HG03135 (cell line): ENCODE data around the gene DNAJC2.
"Not testable (repeated sequence)": the region's sequence is repeated elsewhere in the genome, so short reads cannot be mapped to it uniquely, and the experiment has no call there.

ENCODE experiments used
- ATAC-seq: cut with Tn5 transposase; IDR thresholded peaks from one replicate; pipeline ENCODE4 v1.9.1; 2021; ENCODE audit warnings: mild to moderate bottlenecking, moderate library complexity; ENCODE audit not compliant: unreplicated experiment

DNAJC2 gene

DNA sequence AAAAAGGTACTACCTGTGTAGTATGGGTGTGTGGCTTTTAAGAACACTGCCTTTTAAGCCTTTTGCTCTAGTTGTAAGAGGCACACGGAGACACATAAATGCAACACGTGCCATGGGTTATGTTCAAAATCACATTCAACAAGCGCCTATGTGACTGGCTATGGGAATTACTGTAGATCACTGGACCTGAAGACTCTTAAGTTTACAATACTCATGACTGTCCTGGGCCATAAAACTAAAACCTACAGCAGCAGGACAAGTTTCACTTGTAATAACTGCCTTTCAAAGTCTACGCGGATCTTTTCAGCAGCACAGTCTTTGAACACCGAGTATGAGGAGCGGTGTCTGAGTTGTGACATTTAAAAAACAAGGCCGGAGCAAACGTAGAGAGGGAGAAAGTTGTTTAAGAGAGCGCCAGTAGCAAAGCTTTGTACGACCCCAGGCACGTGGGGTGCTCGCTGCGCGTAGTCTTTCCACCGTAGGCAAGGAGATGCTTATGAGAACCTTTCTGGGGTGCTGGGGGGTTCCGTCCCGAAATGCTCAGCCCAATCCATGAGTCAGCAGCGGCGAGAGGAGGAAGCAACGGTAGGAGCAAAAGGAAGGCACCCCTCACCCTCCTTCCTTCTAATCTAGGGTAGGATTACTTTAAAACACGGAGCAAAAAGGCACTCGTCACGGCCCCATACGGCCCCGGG, 662 bp downstream of the DNAJC2 start:
- ATAC-seq, result peak; percentile 19

GRCh38 chr7:103343332-103343731, 1.2 kb downstream of the DNAJC2 start:
- ATAC-seq, result no peak

- no peak for ATAC-seq
These were observed 3.1 kb downstream of the DNAJC2 start for GRCh38 chr7:103341466-103341865.

- no peak for ATAC-seq
These were observed 5.7 kb downstream of the DNAJC2 start for GRCh38 chr7:103338864-103339263.

DNA sequence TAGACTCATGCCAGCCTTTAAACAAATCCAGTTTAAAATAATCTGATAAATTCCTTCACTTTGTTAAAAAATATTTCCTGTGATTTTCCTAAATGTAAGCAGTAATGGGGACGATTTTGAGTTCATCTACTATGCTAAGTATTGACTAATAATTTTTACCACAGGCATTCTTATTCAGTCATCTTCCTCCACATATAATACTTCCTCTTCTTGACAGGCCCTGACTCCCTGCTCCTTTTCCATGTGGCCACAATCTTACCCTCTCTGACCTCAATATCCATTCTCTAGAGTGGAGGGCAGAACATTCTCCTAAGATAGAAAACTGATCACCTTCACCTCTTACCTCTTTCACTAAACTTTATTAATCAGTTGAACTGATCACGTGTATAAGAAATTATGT, 7.8 kb downstream of the DNAJC2 start:
- no peak for ATAC-seq

DNA sequence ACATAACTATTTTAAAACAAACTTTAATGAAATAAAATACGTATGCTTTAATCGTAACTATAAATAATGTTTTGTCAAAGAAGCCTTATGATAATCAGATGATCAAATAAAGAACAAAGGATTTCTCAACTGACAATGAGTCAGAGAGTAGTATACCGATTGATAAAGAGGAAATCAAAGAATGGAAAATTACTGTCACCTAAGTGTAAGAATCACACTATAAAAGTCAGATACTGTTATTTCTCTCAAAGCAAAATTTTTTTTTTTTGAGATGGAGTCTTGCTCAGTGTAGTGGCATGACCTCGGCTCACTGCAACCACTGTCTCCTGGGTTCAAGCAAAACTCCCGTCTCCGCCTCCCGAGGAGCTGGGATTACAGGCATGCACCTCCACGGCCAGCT, 18.8 kb downstream of the DNAJC2 start:
- no peak for ATAC-seq

DNA sequence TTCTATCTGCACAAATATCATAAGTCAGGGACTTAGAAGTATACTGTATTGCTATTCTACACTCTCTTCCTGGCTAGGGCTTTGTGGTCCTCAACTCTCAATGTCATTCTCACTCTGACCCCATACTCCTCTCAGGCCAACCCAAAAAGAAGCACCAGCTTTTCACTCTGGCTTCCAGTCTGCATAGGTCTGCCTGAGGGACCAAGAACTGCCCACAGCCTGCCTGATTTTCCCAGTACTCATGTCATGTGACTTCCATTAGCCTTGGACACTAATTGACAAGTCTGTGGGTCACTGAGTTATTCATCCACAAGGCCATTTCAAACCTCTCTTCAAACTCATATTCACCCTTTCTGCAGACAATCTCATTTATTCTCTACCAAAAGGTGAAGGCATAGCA, 27.6 kb downstream of the DNAJC2 start:
- ATAC-seq, result no peak

- no peak for ATAC-seq
These were observed 28.1 kb downstream of the DNAJC2 start for GRCh38 chr7:103316380-103316941.

DNA sequence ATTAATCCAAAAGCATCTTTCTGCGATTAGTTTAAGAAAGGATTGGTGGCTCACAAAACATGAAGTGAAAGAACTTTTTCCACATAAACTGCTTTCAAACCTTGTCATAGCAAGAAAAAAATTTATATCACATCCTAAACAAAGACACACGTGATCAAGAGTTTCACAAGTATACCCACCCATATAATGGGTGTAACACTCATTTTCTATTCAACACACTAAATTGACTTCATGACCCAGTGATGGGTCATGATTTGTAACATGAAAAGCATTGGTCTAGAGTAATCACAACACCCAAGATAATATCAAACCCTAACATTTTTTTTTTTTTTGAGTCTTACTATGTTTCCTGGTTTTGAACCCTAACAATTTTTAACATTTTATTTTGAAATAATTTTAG, 29.7 kb downstream of the DNAJC2 start:
- ATAC-seq, result no peak

GRCh38 chr7:103307503-103308231, 36.9 kb downstream of the DNAJC2 start:
- ATAC-seq, result no peak

- no peak for ATAC-seq
These were observed 43.1 kb downstream of the DNAJC2 start for GRCh38 chr7:103301441-103301840.

DNA sequence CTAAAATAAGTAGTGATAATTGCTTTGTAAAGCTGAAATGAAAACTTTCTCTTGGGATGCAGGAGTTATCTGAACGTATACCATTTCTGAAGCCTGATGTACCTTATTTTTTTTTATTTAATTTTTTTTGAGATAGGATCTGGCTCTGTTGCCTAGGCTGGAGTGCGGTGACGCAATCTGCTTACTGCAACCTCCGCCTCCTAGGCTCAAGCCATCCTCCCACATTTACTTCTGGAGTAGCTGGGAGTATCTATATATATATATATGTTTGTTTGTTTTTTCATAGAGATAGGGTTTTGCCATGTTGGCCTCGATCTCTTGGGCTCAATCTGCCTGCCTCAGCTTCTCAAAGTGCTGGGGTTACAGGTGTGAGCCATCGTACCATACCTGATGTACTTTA, 44.9 kb downstream of the DNAJC2 start:
- ATAC-seq, result no peak

- peak; percentile 23 for ATAC-seq
These were observed 46.8 kb downstream of the DNAJC2 start for GRCh38 chr7:103297837-103298179.

DNA sequence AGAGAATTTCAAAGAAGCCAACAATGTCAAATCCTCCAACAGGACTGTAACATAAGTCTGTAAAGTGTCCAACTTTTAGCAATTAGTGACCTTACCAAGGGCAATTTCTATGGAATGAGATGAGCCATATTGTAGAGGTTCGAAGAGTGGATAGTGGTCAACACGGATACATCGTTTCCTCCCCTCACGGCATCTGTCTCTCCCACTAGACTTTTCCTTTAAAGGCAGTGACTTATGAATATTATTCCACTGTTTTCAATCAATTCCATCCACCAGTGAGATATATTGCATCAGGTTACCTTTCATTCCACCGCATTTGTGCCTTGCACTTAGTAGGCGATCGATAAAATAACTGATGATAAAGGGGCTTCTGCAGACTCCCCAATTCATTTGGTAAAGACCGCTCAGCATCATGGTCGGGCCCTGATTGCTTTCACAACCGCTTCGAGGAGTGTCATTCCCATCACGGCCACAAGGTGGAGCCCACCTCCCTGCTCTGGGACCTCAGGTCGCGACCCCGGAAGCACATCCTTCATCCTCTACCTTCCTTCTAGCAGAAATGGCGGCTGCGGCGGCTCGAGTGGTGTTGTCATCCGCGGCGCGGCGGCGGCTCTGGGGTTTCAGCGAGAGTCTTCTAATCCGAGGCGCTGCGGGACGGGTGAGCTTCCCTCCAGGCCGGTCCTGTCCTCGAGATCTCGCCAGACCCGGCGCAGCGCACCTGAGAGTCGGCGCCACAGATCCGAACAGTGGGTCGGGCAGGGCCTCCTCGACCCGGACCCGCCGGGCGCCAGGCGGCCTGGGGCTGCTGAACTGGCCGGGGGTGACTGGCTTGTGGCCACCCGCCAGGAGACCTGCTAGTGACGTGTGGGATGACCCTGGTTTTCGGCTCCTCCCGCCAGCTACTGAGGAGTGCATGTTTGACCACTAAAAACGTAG, 47.4 kb downstream of the DNAJC2 start, which contains the start of gene PMPCB:
PMPCB (plus strand) TSS at position 535 of the 936 bp plus-strand sequence; CDS start at position 560, 25 bp downstream.
- ATAC-seq, result peak; percentile 93

DNA sequence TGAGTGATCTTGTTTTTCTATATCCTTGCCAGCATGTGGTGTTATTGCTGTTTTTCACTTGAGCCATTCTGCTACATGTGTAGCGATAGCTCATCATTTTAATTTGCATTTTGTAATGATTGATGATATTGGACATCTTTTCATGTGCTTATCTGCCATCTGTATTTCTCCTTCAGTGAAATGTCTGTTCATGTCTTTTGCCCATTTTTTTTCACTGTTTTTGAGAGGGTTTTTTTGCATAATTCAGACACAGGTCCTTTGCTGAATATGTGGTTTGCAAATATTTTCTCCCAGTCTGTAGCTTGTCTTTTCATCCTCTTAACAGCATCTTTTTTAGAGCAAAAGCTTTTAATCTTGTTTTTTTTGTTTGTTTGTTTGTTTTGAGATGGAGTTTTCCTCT, 51.0 kb downstream of the DNAJC2 start:
- no peak for ATAC-seq

- ATAC-seq, result no peak
These were observed 52.4 kb downstream of the DNAJC2 start for GRCh38 chr7:103292122-103292521.

DNA sequence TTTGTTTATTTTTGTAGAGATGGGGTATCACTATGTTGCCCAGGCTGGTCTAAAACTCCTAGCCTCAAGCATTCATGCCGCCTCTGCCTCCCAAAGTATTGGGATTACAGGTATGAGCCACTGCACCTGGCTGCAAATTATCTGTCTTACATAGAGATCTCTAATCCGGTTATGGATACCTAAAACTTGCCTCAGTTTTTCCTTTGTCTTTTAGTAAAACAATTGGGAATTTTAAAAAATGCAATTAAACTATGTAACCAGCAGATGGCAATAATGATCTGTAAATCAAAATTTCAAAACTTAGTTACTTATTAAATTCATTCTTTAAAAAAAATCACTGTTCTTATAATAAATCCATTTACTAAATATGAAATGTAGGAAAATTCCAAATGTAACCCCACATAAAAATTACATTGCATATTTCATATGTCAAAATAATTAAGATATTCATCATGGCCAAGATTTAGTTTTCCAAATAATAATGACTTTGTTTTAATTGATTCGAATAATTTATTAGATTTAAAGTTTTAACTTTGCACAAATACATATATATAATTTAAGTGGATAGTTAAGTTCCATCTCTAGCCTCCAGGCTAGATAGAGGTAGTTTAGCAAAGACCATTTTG, 61.7 kb downstream of the DNAJC2 start:
- ATAC-seq, result not testable (repeated sequence)

DNA sequence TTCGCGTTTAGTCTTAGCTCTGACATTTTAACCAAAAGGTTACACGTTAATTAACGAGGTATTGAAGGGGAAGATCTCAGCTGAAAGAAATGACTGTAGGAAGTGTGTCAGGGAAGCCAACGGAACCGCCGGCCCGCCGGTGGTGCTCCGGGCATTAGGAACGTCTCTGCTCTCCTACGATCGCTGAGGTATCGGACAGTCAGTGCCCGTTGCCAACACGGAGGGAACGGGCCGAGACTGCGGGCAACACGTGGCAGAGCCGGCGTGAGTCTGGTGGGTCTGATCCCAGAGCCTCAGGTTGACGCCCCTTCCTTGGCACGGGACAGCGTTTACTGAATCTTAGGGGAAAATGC, 63.8 kb downstream of the DNAJC2 start:
- peak; percentile 10 for ATAC-seq

DNA sequence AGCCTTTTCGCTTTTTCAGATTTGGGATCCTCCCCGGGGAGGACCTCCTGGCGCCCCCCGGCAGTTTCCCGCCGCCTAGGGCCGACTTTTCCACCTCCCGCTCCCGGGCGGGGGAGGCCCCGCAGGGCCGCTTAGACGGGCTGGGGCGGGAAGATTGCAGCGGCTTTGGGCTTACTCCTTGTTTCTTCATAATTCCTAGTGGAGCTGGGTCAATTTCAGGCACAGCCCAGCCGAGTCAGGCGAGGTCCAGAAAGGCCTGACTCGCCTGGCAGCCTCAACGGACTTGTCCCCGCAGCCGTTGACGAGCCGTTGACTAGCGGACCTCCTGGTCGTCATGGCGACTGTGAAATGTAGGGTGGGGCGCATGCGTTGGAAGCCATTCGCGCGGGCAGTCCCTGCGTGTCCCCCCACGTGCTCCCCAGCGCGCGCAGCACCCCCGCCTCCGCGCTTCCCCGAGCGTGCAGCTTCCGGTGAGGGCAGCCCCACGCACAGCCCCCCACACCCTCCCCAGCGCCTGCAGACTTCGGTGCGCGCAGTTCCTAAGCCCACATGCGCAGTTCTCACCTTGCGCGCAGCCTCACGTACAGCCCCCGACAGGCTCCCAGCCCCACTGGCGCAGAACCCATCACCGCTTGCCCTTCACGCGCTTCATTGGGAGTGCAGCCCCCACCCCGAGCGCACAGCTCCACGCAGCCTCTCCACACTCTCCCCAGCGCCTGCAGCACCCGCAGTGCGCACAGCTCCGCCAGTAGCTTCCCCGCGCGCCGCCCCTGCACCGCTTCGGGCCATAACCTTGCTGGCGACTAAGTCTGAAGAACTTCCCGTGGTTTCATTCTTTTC, 64.4 kb downstream of the DNAJC2 start:
- ATAC-seq, result peak; percentile 94

DNA sequence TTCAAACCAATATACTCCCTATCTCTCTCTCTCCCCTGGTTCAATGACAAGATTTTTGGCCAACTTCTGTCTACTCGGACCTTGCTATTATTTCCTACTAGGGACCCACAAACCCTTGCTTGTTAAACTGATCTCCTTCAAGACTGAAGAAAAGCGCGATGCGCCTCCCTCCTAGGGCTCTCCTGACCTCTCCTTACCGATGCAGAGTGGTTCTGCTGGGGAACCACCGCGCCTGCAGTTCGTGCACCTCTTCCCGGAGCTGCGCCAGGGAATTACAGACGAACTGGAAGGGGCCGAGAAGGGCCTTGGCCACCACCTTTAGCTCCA, 65.0 kb downstream of the DNAJC2 start:
- ATAC-seq, result peak; percentile 39
